OCI-M2 (cell line): ENCODE results near the gene SPNS3.

ENCODE experiments used
- DNase-seq: peaks from one replicate; lab custom pipeline; 2025; ENCODE audit not compliant: unreplicated experiment; lab: John Stamatoyannopoulos, UW

Gene SPNS3

DNA sequence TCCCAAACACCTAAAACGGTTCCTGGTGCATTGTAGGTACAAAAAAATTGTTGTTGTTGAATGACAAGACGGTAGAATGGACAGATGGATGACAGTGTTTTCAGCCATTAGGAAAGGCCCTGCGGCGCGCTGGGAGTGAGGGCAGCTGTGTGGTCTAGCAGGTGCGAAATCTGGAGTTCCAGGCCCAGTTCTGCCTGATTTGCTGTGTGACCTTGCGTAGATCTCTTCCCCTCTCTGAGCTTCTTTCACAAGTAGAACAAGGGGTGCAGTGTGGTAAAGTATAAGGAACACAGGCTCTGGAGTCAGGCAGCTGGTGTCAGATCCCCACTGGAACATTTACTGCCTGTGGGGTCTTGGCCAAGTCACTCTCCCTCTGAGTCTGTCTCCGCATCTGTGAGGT, 90.2 kb downstream of the SPNS3 start:
- no peak for DNase-seq

DNA sequence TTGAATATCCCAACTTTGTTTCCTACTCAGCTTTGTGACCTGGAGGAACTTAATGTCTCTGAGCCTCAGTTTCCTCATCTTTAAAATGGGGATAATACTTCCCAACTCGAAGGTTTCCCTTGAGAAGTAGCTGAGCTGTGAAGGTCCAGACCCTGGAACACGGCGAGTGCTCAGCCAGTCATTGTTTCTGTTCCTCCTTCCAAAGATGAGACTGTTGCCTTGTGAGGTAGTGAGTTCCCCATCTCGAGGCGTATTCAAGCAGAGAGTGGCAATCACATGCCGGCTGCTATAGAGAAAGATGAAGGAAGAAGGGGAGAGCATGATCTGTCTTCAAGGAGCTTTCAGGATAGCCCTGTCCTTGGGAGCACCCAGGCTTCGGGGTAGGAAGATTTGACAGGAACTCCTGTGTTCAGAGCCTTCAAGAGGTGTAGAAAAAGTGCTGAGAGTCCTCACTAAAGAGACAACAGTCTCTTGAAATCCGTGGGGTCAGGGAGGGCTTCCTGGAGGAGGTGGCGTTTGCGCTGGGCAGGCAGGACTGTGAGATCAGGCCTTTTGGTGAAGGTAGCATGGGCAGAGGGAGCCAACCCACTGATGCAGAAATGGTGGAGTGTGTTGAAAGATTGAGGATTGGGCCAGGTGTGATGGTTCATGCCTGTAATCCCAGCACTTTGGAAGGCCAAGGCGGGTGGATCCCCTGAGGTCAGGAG, 92.1 kb downstream of the SPNS3 start:
- DNase-seq: no peak

GRCh38 chr17:4527134-4527533, 93.4 kb downstream of the SPNS3 start:
- no peak for DNase-seq

DNA sequence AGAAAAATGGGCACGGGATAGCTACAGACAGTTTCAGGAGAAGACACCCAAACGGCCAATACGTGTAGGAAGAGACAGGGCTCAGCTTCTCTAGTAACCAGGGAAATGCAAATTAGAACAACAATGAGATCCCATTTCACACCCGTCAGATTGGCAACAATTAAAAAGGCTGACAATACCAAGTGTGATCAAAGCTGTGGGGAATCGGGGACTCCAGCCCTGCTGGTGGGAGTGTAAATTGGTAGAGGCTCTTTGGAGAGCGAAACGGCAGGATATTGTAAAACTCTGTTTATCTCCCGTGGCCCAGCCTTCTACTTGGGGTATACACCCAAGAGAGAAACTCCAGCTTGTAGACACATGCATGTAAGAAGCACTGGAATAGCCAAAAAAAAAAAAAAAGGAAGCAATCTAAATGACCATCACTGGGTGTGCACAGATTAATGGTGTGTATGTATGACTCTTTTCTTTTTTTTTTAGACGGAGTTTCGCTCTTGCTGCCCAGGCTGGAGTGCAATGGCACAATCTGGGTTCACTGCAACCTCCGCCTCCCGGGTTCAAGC, 93.9 kb downstream of the SPNS3 start:
- DNase-seq: no peak

GRCh38 chr17:4529533-4530152, 95.9 kb downstream of the SPNS3 start:
- DNase-seq: no peak

DNA sequence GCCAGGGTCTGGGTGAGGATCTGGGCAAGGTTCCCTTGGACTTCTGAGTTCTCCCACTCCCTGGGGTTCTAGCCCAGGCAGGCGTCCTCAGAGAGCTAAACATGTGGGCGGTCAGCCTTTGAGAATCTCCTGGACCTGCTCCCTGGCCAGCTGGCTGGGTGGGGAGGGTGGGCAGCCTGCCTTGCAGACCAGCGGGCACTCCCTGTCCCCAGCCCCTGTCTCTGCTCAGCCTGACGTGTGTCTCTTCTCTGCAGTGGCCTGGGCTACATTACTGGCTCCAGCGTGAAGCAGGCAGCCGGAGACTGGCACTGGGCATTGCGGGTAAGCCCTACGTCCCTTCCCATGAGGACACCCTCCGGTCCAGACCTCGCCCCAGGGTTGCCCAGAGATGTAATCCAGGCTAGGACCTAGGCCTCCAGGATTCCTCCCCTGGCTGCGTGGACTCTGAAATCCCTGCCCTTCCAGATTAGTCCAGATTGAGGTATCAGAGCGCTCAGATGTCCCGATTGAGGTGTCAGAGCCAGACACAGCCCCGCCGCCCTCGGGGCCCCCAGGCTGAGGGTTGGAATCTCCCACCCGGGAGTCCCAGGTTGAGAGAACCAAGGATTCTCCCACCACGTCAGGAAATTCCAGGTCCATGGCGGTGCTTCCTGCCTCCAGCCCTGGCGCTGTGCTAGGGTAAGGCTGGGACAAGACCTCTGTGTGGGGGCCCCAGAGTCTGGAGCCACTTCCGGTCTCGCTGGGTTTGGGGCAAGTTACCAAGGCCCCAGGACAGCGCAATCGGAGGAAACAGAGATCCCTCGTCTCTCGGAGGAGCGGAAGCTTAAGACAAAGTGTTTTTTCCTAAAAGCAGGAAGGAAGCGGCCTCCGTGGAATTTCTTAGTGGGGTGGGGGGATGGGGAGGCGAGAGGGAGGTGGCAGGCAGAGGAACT, 97.3 kb downstream of the SPNS3 start:
- no peak for DNase-seq

DNA sequence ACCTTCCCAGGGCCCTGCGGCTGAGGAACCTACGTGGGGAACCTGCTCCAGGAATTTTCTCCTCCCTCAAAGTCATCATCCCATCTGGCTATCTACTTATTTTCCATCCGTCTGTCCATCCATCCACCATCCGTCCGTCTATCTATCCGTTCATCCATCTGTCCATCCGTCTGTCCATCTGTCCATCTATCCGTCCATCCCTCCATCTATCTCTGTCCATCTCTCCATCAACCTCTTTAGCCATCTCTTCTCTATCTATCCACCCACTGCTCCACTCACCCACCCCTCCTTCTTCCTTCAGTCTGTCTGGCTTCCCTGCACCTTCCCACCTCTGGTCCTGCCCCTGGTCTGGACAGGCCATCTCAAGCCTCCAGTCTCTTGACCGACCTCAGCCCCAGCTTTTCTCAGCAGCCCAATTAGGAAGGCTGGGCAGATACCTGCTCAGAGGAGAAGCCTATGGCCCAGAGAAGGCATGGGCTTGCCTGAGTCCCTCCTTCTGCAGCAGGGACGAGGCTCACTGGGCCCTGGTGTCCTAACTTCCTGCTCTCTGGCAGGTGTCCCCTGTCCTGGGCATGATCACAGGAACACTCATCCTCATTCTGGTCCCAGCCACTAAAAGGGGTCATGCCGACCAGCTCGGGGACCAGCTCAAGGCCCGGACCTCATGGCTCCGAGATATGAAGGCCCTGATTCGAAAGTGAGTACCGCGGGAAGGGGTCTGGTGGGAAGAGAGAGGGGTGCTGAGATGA, 98.4 kb downstream of the SPNS3 start:
- DNase-seq: no peak

- DNase-seq: no peak
Measured at GRCh38 chr17:4532860-4533522, 99.3 kb downstream of the SPNS3 start.

- DNase-seq: no peak
Measured at GRCh38 chr17:4533523-4534504, 100.1 kb downstream of the SPNS3 start.

GRCh38 chr17:4534515-4534914, 100.8 kb downstream of the SPNS3 start:
- DNase-seq: no peak

GRCh38 chr17:4534928-4535666, 101.4 kb downstream of the SPNS3 start:
- no peak for DNase-seq

DNA sequence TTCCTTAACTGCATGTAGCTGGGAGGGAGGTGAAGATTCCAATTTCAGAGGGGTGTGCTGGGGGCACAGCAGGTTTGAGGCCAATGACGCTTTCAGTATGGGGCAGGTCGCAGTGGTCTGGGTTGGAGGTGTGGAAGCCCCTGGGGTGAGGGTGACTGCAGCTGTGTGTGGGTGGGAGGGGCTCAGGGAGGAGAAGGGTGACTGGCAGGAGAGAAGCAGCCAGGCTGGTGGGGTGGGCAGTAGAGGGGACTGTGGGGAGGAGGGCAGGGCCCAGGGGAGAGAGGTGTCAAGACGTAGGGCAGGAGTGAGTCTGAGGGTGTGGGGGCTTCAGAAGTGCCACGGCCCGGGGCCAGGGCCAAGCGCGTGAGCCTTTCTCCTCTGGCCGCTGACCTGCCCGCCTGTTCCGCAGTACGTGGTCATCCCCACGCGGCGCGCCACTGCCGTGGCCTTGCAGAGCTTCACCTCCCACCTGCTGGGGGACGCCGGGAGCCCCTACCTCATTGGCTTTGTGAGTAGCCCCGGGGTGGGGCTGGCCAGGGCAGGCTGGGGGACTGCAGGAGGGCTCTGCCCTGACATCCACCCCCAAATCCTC, 102.0 kb downstream of the SPNS3 start:
- DNase-seq: no peak

- DNase-seq: no peak
Measured at GRCh38 chr17:4536259-4536741, 102.6 kb downstream of the SPNS3 start.

DNA sequence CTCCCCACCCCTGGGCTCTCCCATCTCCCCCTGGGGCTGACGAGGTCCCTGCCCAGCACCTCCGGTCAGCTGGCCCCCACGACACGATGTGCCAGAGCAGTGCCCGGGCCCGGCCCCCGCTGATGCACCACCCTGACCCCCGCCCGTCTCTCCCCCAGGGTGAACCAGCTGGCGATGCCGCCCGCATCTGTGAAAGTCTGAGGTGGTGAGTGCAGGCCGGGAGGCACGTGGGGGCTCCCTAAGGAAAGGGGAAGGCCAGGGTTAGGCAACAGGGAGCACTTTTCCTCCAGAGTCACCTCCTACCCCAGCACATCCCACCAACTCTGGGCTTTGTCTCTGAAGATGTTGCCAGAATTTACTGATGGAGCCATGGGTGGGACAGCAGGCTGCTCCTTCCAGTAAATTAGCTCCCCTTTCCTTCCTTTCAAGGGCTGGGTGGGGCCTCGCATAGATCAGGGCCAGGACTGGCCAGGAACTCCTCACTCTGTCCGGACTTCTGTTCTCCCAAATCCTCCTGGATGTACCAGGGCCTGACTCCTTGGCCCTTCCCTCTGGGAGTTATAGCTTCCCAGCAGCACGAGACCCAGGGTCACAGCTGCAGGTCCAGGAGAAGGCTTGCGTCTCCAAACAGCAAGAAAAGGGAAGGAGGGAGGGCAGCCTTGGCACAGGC, 103.1 kb downstream of the SPNS3 start:
- no peak for DNase-seq
